ENCODE results near the gene TMEM187. TPM values are rescaled to one million over a fixed set of nuclear protein-coding genes. Genes with fewer than 3 reads are reported as not detected.

TMEM187 gene
- total and polyA plus RNA-seq, 12 donors, result 3.4 to 13.2 (median 7.5) TPM

DNA sequence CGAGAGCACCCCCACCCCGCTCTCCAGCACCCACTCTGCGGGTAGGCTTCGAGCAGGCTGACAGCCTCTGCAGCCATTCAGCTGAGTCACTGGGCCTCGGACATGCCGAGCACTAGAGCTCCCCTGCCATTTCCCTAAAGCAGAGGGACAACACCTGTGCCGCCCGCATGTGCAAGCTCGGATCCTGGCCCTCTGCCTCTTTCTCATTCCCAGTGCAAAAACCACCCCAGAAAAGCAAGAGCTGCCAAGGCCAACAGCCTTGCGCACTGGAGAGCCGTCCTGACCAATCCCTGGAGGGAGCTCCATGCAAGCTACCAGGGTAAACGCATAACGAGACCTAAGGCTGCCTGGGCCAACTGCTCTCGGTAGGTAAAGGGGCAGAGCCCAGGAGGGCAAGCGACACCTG is 6.3 kb upstream of the TMEM187 start:
- DNase-seq (no peak), ATAC-seq (peak in 1 of 8 donors; percentile 2)
- TF ChIP-seq, protein P1, sequence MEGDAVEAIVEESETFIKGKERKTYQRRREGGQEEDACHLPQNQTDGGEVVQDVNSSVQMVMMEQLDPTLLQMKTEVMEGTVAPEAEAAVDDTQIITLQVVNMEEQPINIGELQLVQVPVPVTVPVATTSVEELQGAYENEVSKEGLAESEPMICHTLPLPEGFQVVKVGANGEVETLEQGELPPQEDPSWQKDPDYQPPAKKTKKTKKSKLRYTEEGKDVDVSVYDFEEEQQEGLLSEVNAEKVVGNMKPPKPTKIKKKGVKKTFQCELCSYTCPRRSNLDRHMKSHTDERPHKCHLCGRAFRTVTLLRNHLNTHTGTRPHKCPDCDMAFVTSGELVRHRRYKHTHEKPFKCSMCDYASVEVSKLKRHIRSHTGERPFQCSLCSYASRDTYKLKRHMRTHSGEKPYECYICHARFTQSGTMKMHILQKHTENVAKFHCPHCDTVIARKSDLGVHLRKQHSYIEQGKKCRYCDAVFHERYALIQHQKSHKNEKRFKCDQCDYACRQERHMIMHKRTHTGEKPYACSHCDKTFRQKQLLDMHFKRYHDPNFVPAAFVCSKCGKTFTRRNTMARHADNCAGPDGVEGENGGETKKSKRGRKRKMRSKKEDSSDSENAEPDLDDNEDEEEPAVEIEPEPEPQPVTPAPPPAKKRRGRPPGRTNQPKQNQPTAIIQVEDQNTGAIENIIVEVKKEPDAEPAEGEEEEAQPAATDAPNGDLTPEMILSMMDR (IDR thresholded peaks at IDR 0.05), result no peak
- H3K27me3 ChIP-seq, result peaks cover 0 to 22% (median 0%) of the 10 kb centered on the region in 7 donors
- intact Hi-C loops (cut with DNase I), result no loop called here
- H3K36me3 ChIP-seq, result peaks cover 0 to 33% (median 4%) of the 10 kb centered on the region in 9 donors
- WGBS, 2 donors, result 53 to 54% methylated on average over 15 of the region's 15 CpGs
- peaks cover 8 to 59% (median 42%) of the 10 kb centered on the region in 9 donors for H3K4me1 ChIP-seq
- H3K9me3 ChIP-seq, result no peaks in the 10 kb centered on the region
- peak overlapping the region in 4 of 10 donors; percentile 19 to 98 (median 33) for H3K27ac ChIP-seq
- H3K4me3 ChIP-seq, result no peak overlapping the region

DNA sequence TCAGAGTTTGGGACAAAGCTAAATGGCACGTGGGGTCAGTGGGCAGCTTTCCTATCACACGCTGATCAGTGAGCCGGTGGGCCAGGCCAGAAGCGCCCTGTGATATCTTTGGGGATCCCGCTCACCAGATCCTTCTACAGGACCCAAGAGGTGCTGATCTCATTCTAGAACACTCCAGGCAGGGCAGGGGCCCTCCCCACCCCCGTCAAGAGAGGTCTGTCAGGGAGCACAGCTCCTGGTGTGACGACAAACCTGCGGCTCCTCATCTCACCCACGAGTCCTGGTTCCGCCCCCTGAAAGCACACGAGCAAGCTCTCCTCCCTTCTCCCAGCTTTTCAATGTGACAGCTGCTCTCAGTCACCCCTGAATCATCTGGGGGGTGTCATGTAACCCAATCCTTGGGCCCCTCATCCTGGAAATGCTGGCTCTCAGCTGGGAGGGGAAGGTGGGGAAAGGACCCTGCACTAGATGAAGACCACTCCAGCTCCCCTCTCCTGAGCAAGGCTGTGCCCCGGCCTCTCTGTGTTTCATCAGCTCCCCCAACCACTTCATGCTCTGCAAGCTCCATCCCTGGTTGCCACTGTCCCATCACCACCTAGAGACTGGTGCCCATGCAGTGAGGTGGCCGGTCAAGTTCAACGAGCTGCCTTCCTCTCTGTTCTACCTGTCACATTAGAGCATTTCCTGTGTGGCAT is 5.6 kb upstream of the TMEM187 start:
- H3K36me3 ChIP-seq, result peaks cover 0 to 26% (median 0%) of the 10 kb centered on the region in 9 donors
- H3K27ac ChIP-seq, result peak overlapping the region in 5 of 10 donors; percentile 22 to 98 (median 43)
- H3K27me3 ChIP-seq, result peaks cover 0 to 15% (median 0%) of the 10 kb centered on the region in 7 donors
- peak overlapping the region in 1 of 10 donors; percentile 86 for H3K4me3 ChIP-seq
- TF ChIP-seq, protein P1 (IDR thresholded peaks at IDR 0.05), result no peak
- WGBS, 2 donors, result 59 to 64% methylated on average over 14 of the region's 14 CpGs
- no peak for DNase-seq
- H3K4me1 ChIP-seq, result peaks cover 8 to 59% (median 42%) of the 10 kb centered on the region in 9 donors
- ATAC-seq, result no peak
- no peaks in the 10 kb centered on the region for H3K9me3 ChIP-seq
- intact Hi-C loops (cut with DNase I), result no loop called here

DNA sequence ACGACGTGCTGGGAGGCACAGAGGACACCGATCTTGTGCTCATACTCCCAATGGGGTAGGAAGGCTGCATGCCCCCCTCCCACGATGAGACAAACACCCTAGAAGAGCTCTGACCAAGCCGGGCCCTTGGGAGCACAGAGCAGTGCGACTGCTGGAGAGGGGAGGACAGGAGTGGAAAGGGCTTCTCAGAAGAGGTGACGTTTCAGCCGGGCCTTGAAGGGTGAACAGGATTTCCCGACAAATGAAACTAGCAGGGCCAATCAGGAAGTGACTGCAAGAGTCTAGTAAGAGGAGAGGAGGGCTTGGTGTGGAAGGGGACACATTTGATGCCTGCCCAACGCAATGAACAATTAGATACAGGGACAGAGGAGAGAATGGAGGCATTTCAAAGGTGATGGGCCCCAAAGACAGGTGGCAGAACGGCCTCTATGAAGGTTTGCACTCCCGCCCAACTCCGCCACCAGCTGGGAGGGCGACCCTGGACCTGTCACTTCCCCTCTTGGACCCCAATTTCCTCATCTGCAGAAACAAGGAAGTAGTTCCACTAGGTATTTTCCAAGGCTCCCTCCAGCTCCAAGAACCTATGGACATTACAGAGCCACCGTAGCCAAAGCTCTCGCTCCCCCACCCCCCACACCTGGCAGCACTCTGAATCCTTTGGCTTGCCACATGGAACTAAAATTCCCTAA is 4.9 kb upstream of the TMEM187 start:
- intact Hi-C loops (cut with DNase I), result no loop called here
- DNase-seq, result no peak
- WGBS, 2 donors, result 52 to 64% methylated on average over 16 of the region's 16 CpGs
- peak overlapping the region in 4 of 10 donors; percentile 3 to 86 (median 40) for H3K4me3 ChIP-seq
- peaks cover 0 to 15% (median 0%) of the 10 kb centered on the region in 7 donors for H3K27me3 ChIP-seq
- H3K9me3 ChIP-seq, result no peaks in the 10 kb centered on the region
- H3K27ac ChIP-seq, result peak overlapping the region in 6 of 10 donors; percentile 13 to 98 (median 64)
- peaks cover 0 to 19% (median 0%) of the 10 kb centered on the region in 9 donors for H3K36me3 ChIP-seq
- TF ChIP-seq, protein P1 (IDR thresholded peaks at IDR 0.05), result no peak
- peaks cover 8 to 59% (median 42%) of the 10 kb centered on the region in 9 donors for H3K4me1 ChIP-seq
- ATAC-seq, result no peak

DNA sequence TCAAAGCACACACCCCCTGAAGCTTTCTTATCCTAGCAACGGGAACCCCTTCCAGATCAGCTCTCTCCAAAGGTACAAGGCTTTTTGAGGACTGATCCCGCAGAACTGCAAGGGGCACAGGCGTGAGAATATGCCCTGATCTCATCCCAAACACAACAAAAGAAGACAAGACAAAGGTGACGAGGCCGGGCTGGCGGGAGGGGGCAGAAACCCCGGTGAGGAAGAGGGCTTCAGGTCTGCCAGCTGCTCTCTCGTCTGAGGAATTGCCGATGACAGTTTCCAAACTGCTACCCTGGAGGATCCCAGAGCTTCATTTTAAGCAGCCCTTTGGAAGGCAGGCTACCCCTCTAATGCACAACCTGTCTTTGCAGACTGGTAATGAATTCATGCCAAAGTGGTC is 4.3 kb upstream of the TMEM187 start:
- TF ChIP-seq, protein P1 (IDR thresholded peaks at IDR 0.05), result no peak
- DNase-seq (no peak), ATAC-seq (no peak)
- 32 to 35% methylated on average over 9 of the region's 9 CpGs for WGBS, 2 donors
- Histone ChIP-seq H3K27ac (peak overlapping the region in 6 of 10 donors; percentile 64 to 100 (median 96)), H3K9me3 (no peaks in the 10 kb centered on the region), H3K27me3 (peaks cover 0 to 15% (median 0%) of the 10 kb centered on the region in 7 donors), H3K4me3 (peak overlapping the region in 6 of 10 donors; percentile 4 to 92 (median 88)), H3K4me1 (peaks cover 8 to 60% (median 42%) of the 10 kb centered on the region in 9 donors), H3K36me3 (peaks cover 0 to 14% (median 0%) of the 10 kb centered on the region in 9 donors)
- intact Hi-C loops (cut with DNase I), result no loop called here
